LNCaP clone FGC (cell line): ENCODE measurements around the gene COX10.

Experiments used
- DNase-seq: peaks from one replicate; pipeline ENCODE4 v3.0.0-alpha.2; 2011; ENCODE audit warnings: low read depth
- H3K4me3 ChIP-seq: 2 replicates; pipeline ENCODE4 v1.5.1; 2011; ENCODE audit warnings: mild to moderate bottlenecking, low read depth, low read length, control low read depth
- CTCF ChIP-seq: IDR thresholded peaks from 2 replicates; pipeline ENCODE4 v1.5.1; 2012; ENCODE audit warnings: mild to moderate bottlenecking; ENCODE audit not compliant: control insufficient read depth, insufficient read depth; ENCODE audit errors: extremely low read depth

COX10 gene

GRCh38 chr17:14205380-14205779, 136.1 kb downstream of the COX10 start:
- DNase-seq = no peak
- no peak overlapping the region for H3K4me3 ChIP-seq
- TF ChIP-seq CTCF = no peak

GRCh38 chr17:14205992-14206461, 136.7 kb downstream of the COX10 start:
- H3K4me3 ChIP-seq = peak overlapping the region; percentile 24; the same call in 1 of the 2 replicates
- no peak for TF ChIP-seq CTCF
- DNase-seq = peak; percentile 94

- no peak for TF ChIP-seq CTCF
- no peak overlapping the region for H3K4me3 ChIP-seq
- no peak for DNase-seq
Observed at GRCh38 chr17:14206891-14207290, 137.6 kb downstream of the COX10 start.

- no peak overlapping the region for H3K4me3 ChIP-seq
- TF ChIP-seq CTCF = no peak
- DNase-seq = no peak
Observed at GRCh38 chr17:14207791-14208190, 138.5 kb downstream of the COX10 start.

GRCh38 chr17:14209215-14209614, 139.9 kb downstream of the COX10 start:
- TF ChIP-seq CTCF = no peak
- H3K4me3 ChIP-seq = no peak overlapping the region
- DNase-seq = no peak

GRCh38 chr17:14211246-14211645, 141.9 kb downstream of the COX10 start:
- no peak for DNase-seq
- no peak overlapping the region for H3K4me3 ChIP-seq
- no peak for TF ChIP-seq CTCF

- no peak for DNase-seq
- 0 out of 2 replicates have a peak, but pooled peaks have one; percentile 16 for TF ChIP-seq CTCF
- H3K4me3 ChIP-seq = no peak overlapping the region
Observed at GRCh38 chr17:14211801-14212200, 142.5 kb downstream of the COX10 start.
